T-cell (primary cell): Measurements from ENCODE around the gene GSTP1. TPM values are rescaled to one million over a fixed set of nuclear protein-coding genes. Genes with fewer than 3 reads are reported as not detected.
"Not testable (repeated sequence)": the region's sequence is repeated elsewhere in the genome, so short reads cannot be mapped to it uniquely, and the experiment has no call there.

Experiments
- ATAC-seq, 4 experiments: fragments of 200-7000 bp in 3 of 4; fragments of 150-1000 bp in 1 of 4; cut with Tn5 transposase; replicated peaks in 1 of 4; 1 replicate in 3 of 4; 2 replicates in 1 of 4; pipeline ENCODE4 v1.10.0; 2021; ENCODE audit warnings: moderate library complexity in 3 of 4, mild to moderate bottlenecking in 2 of 4, moderate number of reproducible peaks in 1 of 4
- CTCF ChIA-PET, 2 donors: fragments of 300-600 bp; sonication (Branson Sonifier 250); formaldehyde crosslinking; loops; one replicate each; lab custom pipeline; 2022; ENCODE audit warnings: antibody characterized with exemption in 2 of 2; lab: Charles Lee
- POLR2A ChIA-PET, 2 donors: fragments of 300-600 bp; sonication (Branson Sonifier 250); formaldehyde crosslinking; loops; one replicate each; lab custom pipeline; 2022; ENCODE audit warnings: antibody characterized with exemption in 2 of 2; lab: Charles Lee
- DNase-seq, 35 experiments: peaks; one replicate each; pipeline versions ENCODE4 v3.0.0 to v3.0.0-alpha.2; 2013 to 2023
- H3K27ac ChIP-seq: one replicate; pipeline ENCODE4 v1.5.1; 2013; ENCODE audit warnings: low read length
- H3K27me3 ChIP-seq, 2 experiments: replicated peaks in 1 of 2; 1 replicate in 1 of 2; 2 replicates in 1 of 2; pipeline versions ENCODE4 v1.6.1 to v1.7.0; 2013; ENCODE audit warnings: low read length in 1 of 2, mixed read lengths in 1 of 2; ENCODE audit not compliant: control insufficient read depth in 2 of 2, insufficient read depth in 2 of 2; ENCODE audit errors: extremely low read depth in 1 of 2
- H3K36me3 ChIP-seq, 2 donors: 1 replicate in 1 of 2; 2 replicates in 1 of 2; pipeline versions ENCODE4 v1.6.1 to v1.7.0; 2013; ENCODE audit warnings: low read length in 1 of 2; ENCODE audit not compliant: control insufficient read depth in 2 of 2, insufficient read depth in 1 of 2; ENCODE audit errors: extremely low read depth in 1 of 2
- H3K4me1 ChIP-seq, 2 experiments: 1 replicate in 1 of 2; 2 replicates in 1 of 2; pipeline versions ENCODE4 v1.6.1 to v1.7.0; 2013; ENCODE audit warnings: low read length in 2 of 2, mixed read lengths in 1 of 2; ENCODE audit not compliant: insufficient read depth in 2 of 2, control insufficient read depth in 1 of 2; ENCODE audit errors: extremely low read depth in 1 of 2
- H3K4me3 ChIP-seq, 2 donors: 1 replicate in 1 of 2; 2 replicates in 1 of 2; pipeline versions ENCODE4 v1.5.1 to v1.7.0; 2013; ENCODE audit warnings: mild to moderate bottlenecking in 2 of 2, low read length in 1 of 2, moderate library complexity in 1 of 2; ENCODE audit not compliant: control insufficient read depth in 1 of 2; ENCODE audit errors: extremely low read depth in 1 of 2
- H3K9me3 ChIP-seq: 2 replicates; pipeline ENCODE4 v1.7.0; 2013
- H3K27ac Mint-ChIP-seq, 2 donors: one replicate each; pipeline ENCODE4 v1.8.0; 2020 to 2021; ENCODE audit warnings: mild to moderate bottlenecking in 2 of 2, mixed read lengths in 2 of 2
- H3K27me3 Mint-ChIP-seq, 2 donors: one replicate each; pipeline ENCODE4 v1.8.0; 2021 to 2022; ENCODE audit warnings: mixed read lengths in 2 of 2
- H3K36me3 Mint-ChIP-seq: one replicate; pipeline ENCODE4 v1.8.0; 2021; ENCODE audit warnings: mixed read lengths
- H3K4me1 Mint-ChIP-seq, 3 donors: one replicate each; pipeline ENCODE4 v1.8.0; 2020 to 2022; ENCODE audit warnings: mixed read lengths in 3 of 3, mild to moderate bottlenecking in 1 of 3
- H3K4me3 Mint-ChIP-seq, 3 donors: one replicate each; pipeline ENCODE4 v1.8.0; 2020 to 2022; ENCODE audit warnings: mild to moderate bottlenecking in 3 of 3, mixed read lengths in 3 of 3, moderate library complexity in 3 of 3
- H3K9me3 Mint-ChIP-seq, 3 donors: one replicate each; pipeline ENCODE4 v1.8.0; 2020 to 2022; ENCODE audit warnings: mixed read lengths in 3 of 3
- WGBS: methylation state at CpG from one replicate; pipeline ENCODE4 v1.1.5; 2013; ENCODE audit warnings: missing lambda C conversion rate; ENCODE audit not compliant: insufficient coverage; 5-methylcytosine and 5-hydroxymethylcytosine counted together
- total RNA-seq, 35 experiments: library from RNA in 6 of 35; stranded (reverse) in 6 of 35; fragments of 120-200 nt in 1 of 35; gene quantifications; one replicate each; pipeline versions ENCODE4 v1.2.1 to v1.2.4 and lab custom pipeline; 2013 to 2026

Gene GSTP1
- total RNA-seq, 5 donors from 2014 or later (not counting 1 experiment from before 2014, with no cell fraction given), result 68.3 to 200 (median 151) TPM

DNA sequence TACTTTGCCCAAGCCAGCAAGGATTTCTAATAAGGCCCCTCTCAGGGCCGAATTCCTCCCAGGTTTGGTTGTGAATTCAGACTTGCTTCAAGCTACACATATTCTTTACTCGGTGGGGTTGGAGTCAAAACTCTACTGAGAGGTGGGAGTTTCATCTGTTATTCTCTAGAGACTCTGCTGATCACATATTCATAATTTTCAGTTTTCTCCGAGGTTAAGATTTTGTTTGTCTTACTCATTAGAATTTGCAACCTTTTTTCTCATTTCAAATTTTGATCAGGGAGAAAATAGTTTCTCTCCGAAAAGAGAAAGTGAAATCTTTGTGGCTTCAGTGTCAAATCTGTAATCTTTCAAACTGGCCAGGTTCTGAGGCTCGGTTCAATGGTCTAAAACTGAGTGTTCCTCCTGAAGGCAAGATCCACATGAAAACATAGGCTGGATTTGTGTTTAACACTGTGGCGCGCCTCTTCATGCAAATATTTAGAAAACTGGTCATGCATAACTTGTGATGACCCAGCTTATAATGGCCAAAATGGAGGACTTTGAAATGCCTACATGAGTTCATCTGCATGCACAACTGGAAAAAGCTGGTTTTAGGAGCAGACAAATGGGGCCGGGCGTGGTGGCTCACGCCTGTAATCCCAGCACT is 21.5 kb upstream of the GSTP1 start:
- no peak overlapping the region for H3K4me3 Mint-ChIP-seq
- ChIA-PET CTCF (no interaction called here), POLR2A (interaction anchor here in 1 of 2 donors (0.6 kb wide), 1 partner anchor 218 kb away, joined by 7 read pairs; no protein-coding TSS in a partner anchor)
- Histone ChIP-seq H3K27ac (no peak overlapping the region), H3K36me3 (no peaks in the 10 kb centered on the region), H3K9me3 (no peaks in the 10 kb centered on the region), H3K4me3 (no peak overlapping the region), H3K4me1 (peaks cover 0 to 4% of the 10 kb centered on the region in 2 experiments), H3K27me3 (peaks cover 0 to 28% of the 10 kb centered on the region in 2 experiments)
- WGBS, result 38% methylated on average over 7 of the region's 10 CpGs
- peaks cover 4 to 10% of the 10 kb centered on the region in 2 donors for H3K27me3 Mint-ChIP-seq
- peaks cover 0 to 3% (median 1%) of the 10 kb centered on the region in 3 donors for H3K4me1 Mint-ChIP-seq
- no peaks in the 10 kb centered on the region for H3K9me3 Mint-ChIP-seq
- DNase-seq (no peak), ATAC-seq (no peak)
- no peaks in the 10 kb centered on the region for H3K36me3 Mint-ChIP-seq
- H3K27ac Mint-ChIP-seq, result peak overlapping the region in 1 of 2 donors; percentile 1

DNA sequence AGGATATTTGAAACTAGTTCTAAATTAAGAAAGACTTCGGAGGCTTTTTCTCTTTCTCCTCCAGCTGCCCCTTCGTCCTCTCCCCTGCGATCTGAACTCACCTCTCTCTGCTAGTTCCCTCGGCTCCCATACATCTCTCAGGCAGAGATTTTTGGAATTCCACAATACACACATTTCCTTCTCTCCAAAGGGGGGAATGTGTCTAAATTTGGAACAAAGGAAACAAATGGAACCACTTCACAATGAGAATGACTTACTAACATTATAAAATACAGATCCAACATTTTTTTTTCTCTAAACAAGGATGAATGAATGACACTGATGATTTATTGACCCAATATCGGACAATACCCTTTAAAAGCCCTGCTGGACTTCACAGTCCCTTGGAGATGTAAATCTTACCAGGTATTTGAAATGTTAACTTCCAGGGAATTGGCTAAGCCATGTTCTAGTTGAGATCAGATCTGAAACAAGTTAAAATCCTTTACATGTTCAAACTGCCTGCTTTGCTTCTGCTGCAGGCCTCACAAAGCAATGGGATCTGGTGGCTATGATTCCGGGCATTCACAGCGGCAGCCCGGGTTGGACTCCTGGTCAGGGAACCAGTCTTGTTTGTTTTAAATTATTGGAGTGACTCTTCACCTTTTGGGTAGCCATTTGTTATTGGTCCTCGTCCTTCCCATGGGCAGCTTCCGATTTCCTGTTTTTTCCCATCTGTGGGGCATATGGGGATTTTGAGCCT is 20.5 kb upstream of the GSTP1 start:
- Mint-ChIP-seq H3K36me3 (no peaks in the 10 kb centered on the region), H3K9me3 (no peaks in the 10 kb centered on the region), H3K4me3 (no peak overlapping the region), H3K4me1 (peaks cover 0 to 3% (median 1%) of the 10 kb centered on the region in 3 donors), H3K27me3 (peaks cover 4 to 10% of the 10 kb centered on the region in 2 donors), H3K27ac (no peak overlapping the region)
- Histone ChIP-seq H3K36me3 (no peaks in the 10 kb centered on the region), H3K27ac (no peak overlapping the region), H3K4me3 (no peak overlapping the region), H3K9me3 (no peaks in the 10 kb centered on the region), H3K27me3 (peaks cover 0 to 27% of the 10 kb centered on the region in 2 experiments), H3K4me1 (peaks cover 0 to 4% of the 10 kb centered on the region in 2 experiments)
- POLR2A ChIA-PET, result no interaction called here
- 96% methylated on average over 5 of the region's 10 CpGs for WGBS
- ATAC-seq (no peak), DNase-seq (no peak)
- CTCF ChIA-PET, result no interaction called here

DNA sequence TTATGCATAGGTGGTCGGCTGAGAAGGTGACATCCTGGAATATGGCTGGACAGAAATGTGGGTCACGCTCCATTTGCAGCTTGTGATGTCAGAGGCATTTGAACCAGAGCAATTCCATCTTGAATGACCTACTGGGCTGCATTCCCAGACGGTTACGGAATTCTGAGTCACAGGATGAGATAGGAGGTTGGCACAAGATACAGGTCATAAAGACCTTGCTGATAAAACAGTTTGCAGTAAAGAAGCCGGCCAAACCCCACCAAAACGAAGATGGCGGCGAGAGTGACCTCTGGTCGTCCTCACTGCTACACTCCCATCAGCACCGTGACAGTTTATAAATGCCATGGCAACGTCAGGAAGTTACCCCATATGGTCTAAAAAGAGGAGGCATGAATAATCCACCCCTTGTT is 19.9 kb upstream of the GSTP1 start:
- H3K4me1 Mint-ChIP-seq, CTCF ChIA-PET, H3K27ac Mint-ChIP-seq, H3K36me3 ChIP-seq, H3K9me3 ChIP-seq, DNase-seq, ATAC-seq, H3K27ac ChIP-seq, H3K4me1 ChIP-seq, H3K9me3 Mint-ChIP-seq, H3K4me3 Mint-ChIP-seq, H3K27me3 Mint-ChIP-seq, H3K36me3 Mint-ChIP-seq, H3K4me3 ChIP-seq, POLR2A ChIA-PET: not testable (repeated sequence)
- 91% methylated on average over 4 of the region's 11 CpGs for WGBS
- H3K27me3 ChIP-seq, result peaks cover 0 to 22% of the 10 kb centered on the region in 2 experiments

DNA sequence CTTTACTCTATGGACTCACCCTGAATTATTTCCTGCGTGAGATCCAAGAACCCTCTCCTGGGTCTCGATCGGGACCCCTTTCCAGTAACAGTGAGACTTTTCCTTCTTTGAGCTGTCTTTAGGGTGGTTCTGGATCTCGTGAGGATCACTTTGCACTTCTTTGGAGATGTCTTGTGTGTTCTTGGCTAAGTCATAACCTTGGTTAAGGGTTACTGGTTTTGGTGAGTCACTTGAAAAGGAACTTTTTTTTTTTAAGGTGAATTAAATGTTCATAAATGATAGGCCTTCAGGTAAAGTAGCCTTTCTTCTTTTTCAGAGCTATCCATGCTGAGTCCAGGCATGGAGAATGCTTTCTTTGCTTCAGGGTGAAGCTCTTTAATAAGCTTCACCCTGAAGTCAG is 19.4 kb upstream of the GSTP1 start:
- Mint-ChIP-seq H3K36me3 (no peaks in the 10 kb centered on the region), H3K4me1 (peaks cover 0 to 3% (median 1%) of the 10 kb centered on the region in 3 donors), H3K4me3 (no peak overlapping the region), H3K27me3 (peaks cover 4 to 6% of the 10 kb centered on the region in 2 donors), H3K9me3 (no peaks in the 10 kb centered on the region), H3K27ac (no peak overlapping the region)
- Histone ChIP-seq H3K4me1 (peaks cover 0 to 4% of the 10 kb centered on the region in 2 experiments), H3K36me3 (no peaks in the 10 kb centered on the region), H3K4me3 (no peak overlapping the region), H3K27ac (no peak overlapping the region), H3K9me3 (no peaks in the 10 kb centered on the region), H3K27me3 (peaks cover 0 to 19% of the 10 kb centered on the region in 2 experiments)
- no peak for ATAC-seq
- ChIA-PET POLR2A (no interaction called here), CTCF (no interaction called here)
- 55% methylated on average over 3 of the region's 4 CpGs for WGBS
- no peak for DNase-seq

DNA sequence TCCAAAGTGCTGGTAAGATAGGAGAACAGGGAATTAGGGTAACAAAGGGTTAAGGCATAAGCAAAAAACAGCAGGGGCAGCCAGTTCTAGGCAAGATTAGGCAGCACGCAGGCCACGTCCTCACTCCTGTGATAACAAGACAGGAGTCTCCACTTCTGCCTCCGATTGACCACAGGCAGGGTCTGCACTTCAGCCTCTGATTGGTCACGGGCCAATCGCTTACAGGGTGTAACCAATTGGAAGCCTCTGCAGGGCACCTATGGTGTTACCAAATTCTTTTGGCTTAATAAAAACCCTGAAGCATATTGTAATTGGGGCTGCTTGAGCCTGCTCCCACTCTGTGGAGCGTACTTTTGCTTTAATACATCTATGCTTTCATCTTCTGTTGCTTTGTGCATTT is 12.2 kb upstream of the GSTP1 start:
- no peaks in the 10 kb centered on the region for H3K9me3 Mint-ChIP-seq
- H3K36me3 Mint-ChIP-seq, result no peaks in the 10 kb centered on the region
- WGBS, result 70% methylated on average over 6 of the region's 6 CpGs
- CTCF ChIA-PET, result no interaction called here
- no peaks in the 10 kb centered on the region for H3K4me1 ChIP-seq
- no peaks in the 10 kb centered on the region for H3K4me1 Mint-ChIP-seq
- H3K4me3 ChIP-seq, result no peak overlapping the region
- H3K27ac ChIP-seq, result no peak overlapping the region
- no peak overlapping the region for H3K27ac Mint-ChIP-seq
- H3K27me3 ChIP-seq, result peaks cover 0 to 23% of the 10 kb centered on the region in 2 experiments
- no peaks in the 10 kb centered on the region for H3K36me3 ChIP-seq
- no peak overlapping the region for H3K4me3 Mint-ChIP-seq
- ATAC-seq, result no peak
- DNase-seq, result no peak
- peaks cover 11 to 14% of the 10 kb centered on the region in 2 donors for H3K27me3 Mint-ChIP-seq
- POLR2A ChIA-PET, result no interaction called here
- H3K9me3 ChIP-seq, result no peaks in the 10 kb centered on the region

DNA sequence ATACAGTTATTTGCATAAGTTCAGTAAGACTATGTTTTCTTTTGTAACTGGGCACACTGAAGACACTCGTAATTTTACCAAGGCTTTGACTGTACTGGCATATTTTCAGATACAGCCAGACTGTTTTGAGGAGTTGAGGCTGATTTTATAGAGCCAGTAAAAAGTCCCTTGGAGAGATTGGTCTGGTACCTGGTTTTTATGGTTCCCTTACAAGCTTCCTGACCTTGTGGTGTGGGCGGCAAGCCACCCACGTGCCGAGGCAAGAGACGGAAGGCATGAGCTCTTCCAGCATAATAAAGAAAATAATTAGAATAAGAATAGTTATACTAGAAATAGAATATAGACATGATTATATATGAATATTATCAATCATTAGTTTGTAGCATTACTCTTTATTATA is 11.3 kb upstream of the GSTP1 start:
- peaks cover 15 to 20% of the 10 kb centered on the region in 2 donors for H3K27me3 Mint-ChIP-seq
- POLR2A ChIA-PET, result no interaction called here
- no peak for ATAC-seq

More for the DNA sequence above, 11.3 kb upstream of the GSTP1 start:
- Histone ChIP-seq H3K4me3 (no peak overlapping the region), H3K4me1 (no peaks in the 10 kb centered on the region), H3K9me3 (no peaks in the 10 kb centered on the region), H3K27me3 (peaks cover 0 to 32% of the 10 kb centered on the region in 2 experiments), H3K27ac (no peak overlapping the region), H3K36me3 (no peaks in the 10 kb centered on the region)
- no peak for DNase-seq
- CTCF ChIA-PET, result no interaction called here
- Mint-ChIP-seq H3K4me3 (no peak overlapping the region), H3K27ac (no peak overlapping the region), H3K9me3 (no peaks in the 10 kb centered on the region), H3K4me1 (no peaks in the 10 kb centered on the region), H3K36me3 (no peaks in the 10 kb centered on the region)
- WGBS, result 17% methylated on average over 1 of the region's 5 CpGs
